IPS-18a (cell line): ENCODE data around the gene ACSF3.
A peak's percentile ranks its signal among the peaks of the same experiment; 100 is the strongest.
"Not testable (repeated sequence)": the region's sequence is repeated elsewhere in the genome, so short reads cannot be mapped to it uniquely, and the experiment has no call there.

ENCODE experiments used
- H3K27ac ChIP-seq: one replicate; pipeline ENCODE4 v1.5.1; 2013; ENCODE audit warnings: low read length
- H3K27me3 ChIP-seq: one replicate; pipeline ENCODE4 v1.6.1; 2013; ENCODE audit warnings: mild to moderate bottlenecking, low read length; ENCODE audit not compliant: control insufficient read depth, insufficient read depth
- H3K36me3 ChIP-seq: one replicate; pipeline ENCODE4 v1.6.1; 2013; ENCODE audit warnings: low read depth, low read length; ENCODE audit not compliant: control insufficient read depth
- H3K4me1 ChIP-seq: one replicate; pipeline ENCODE4 v1.6.1; 2013; ENCODE audit warnings: low read depth, low read length; ENCODE audit not compliant: control insufficient read depth
- H3K4me3 ChIP-seq: one replicate; pipeline ENCODE4 v1.5.1; 2013; ENCODE audit warnings: low read length
- H3K9ac ChIP-seq: one replicate; pipeline ENCODE4 v1.6.1; 2013; ENCODE audit warnings: mild to moderate bottlenecking, low read length, moderate library complexity
- H3K9me3 ChIP-seq: one replicate; pipeline ENCODE4 v1.6.1; 2013; ENCODE audit warnings: low read depth, low read length; ENCODE audit not compliant: control insufficient read depth

The ACSF3 gene

DNA sequence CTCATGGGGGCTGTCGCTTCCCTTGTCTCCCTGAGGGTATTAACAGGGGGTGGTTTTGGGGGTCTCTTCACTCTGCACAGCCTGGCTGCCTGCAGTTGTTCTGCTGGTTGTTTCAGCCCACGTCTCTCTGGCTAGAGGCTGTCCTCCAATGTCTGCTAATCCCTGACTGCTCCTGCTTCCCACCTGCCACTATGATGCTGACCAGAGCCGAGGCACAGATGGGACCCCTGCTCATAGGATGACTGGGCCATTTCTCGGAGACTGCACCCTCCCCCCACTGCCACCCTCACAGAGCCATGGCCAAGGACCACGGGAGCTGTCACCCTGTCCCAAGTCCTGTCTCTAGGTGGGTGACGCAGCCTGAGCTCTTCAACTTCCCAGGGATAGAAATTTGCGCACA is 1.6 kb upstream of the ACSF3 start:
- Histone ChIP-seq H3K27me3 (peaks cover 39% of the 10 kb centered on the region), H3K9ac (no peak overlapping the region), H3K36me3 (no peaks in the 10 kb centered on the region), H3K9me3 (no peaks in the 10 kb centered on the region), H3K4me3 (no peak overlapping the region), H3K27ac (no peak overlapping the region), H3K4me1 (peaks cover 10% of the 10 kb centered on the region)

GRCh38 chr16:89093252-89093601 is 425 bp upstream of the ACSF3 start:
- not testable (repeated sequence) for H3K9ac ChIP-seq, H3K27ac ChIP-seq, H3K9me3 ChIP-seq, H3K36me3 ChIP-seq
- Histone ChIP-seq H3K4me1 (peaks cover 10% of the 10 kb centered on the region), H3K27me3 (peaks cover 39% of the 10 kb centered on the region), H3K4me3 (peak overlapping the region; percentile 74)

DNA sequence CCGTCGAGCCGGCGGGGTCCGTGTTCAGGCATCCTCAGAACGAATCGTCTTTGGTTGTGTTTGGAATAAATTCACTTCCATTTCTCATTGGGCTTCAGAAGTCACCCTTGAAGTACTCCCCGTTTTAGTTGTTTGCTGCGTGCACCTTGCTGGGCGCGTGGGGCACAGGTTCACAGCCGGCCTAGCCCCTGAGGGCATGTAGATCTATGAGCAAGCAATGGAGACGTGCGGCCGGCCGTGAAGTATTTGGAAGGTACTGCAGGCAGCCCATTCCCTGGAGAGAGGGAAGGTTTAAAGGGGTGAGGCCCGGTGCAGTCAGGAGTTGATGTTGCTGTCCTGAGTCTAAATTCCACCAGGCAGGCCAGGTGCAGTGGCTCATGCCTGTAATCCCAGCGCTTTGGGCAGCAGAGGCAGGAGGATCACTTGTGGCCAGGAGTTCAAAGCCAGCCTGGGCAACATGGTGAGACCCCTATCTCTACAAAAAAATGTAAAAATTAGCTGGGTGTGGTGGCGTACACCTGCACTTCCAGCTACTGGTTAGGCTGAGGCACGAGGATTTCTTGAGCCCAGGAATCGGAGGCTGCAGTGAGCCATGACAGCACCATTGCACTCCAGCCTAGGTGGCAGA is 714 bp downstream of the ACSF3 start:
- H3K27me3 ChIP-seq = peaks cover 33% of the 10 kb centered on the region
- H3K27ac ChIP-seq = no peak overlapping the region
- H3K4me3 ChIP-seq = peak overlapping the region; percentile 74
- no peaks in the 10 kb centered on the region for H3K9me3 ChIP-seq
- H3K4me1 ChIP-seq = peaks cover 10% of the 10 kb centered on the region
- H3K36me3 ChIP-seq = no peaks in the 10 kb centered on the region
- H3K9ac ChIP-seq = peak overlapping the region; percentile 57

- Histone ChIP-seq H3K9me3 (no peaks in the 10 kb centered on the region), H3K27ac (no peak overlapping the region), H3K4me1 (peaks cover 10% of the 10 kb centered on the region), H3K36me3 (no peaks in the 10 kb centered on the region), H3K4me3 (peak overlapping the region; percentile 74), H3K9ac (no peak overlapping the region), H3K27me3 (peaks cover 28% of the 10 kb centered on the region)
These were observed 1.2 kb downstream of the ACSF3 start for GRCh38 chr16:89094880-89095258.

DNA sequence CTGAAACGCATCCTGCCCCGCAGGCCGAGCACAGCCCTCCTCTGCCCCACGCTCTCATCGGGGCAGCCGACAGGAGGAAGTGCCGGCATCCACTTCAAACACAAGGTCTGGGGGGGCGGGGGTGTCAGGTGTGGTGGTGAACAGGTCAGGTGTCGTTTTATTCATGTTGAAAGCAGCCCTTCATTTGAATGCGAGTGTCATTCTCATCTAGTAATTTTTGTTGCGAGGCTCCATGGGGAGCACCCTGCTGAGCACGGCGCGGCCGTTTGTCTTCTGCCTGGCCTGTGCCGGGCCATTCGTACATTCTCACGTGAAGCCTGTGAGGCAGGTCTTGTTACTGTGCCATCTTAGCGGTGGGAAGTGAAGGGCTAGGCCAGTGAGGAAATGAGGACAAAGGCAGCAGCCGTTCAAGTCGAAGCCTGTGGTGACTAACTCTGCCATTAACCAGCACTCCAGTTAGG is 1.9 kb downstream of the ACSF3 start:
- Histone ChIP-seq H3K9ac (no peak overlapping the region), H3K27ac (no peak overlapping the region), H3K4me3 (peak overlapping the region; percentile 74)

GRCh38 chr16:89096042-89096717 is 2.5 kb downstream of the ACSF3 start:
- Histone ChIP-seq H3K4me3 (no peak overlapping the region), H3K9me3 (no peaks in the 10 kb centered on the region), H3K27ac (no peak overlapping the region), H3K9ac (no peak overlapping the region), H3K27me3 (peaks cover 26% of the 10 kb centered on the region), H3K36me3 (peaks cover 3% of the 10 kb centered on the region), H3K4me1 (peaks cover 10% of the 10 kb centered on the region)

More for the DNA sequence above, 1.9 kb downstream of the ACSF3 start:
- Histone ChIP-seq H3K9me3 (no peaks in the 10 kb centered on the region), H3K27me3 (peaks cover 26% of the 10 kb centered on the region), H3K4me1 (peaks cover 10% of the 10 kb centered on the region), H3K36me3 (no peaks in the 10 kb centered on the region)

GRCh38 chr16:89096768-89097391 is 3.2 kb downstream of the ACSF3 start:
- H3K4me1 ChIP-seq = peaks cover 10% of the 10 kb centered on the region
- H3K27ac ChIP-seq = no peak overlapping the region
- no peak overlapping the region for H3K9ac ChIP-seq

DNA sequence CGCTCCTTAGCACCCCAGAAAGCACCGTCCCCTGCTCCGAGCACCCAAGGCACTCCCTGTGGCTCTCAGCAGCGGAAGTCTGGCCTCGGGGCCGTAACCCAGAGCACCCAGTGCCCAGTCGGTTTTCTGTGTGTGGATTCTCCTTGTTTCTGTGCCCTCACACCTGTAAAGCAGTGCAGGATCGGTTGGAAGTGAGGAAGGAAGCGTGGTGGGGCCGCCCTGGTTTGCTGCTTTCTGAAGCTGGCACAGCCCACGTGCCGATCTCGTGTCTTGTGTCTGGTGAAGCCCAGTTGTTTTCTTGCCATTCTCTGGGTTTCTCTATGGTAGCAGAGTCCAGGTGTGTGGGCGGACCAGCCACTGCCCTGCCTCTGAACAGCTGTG is 3.7 kb downstream of the ACSF3 start:
- Histone ChIP-seq H3K9ac (no peak overlapping the region), H3K9me3 (no peaks in the 10 kb centered on the region), H3K4me3 (no peak overlapping the region), H3K36me3 (peaks cover 7% of the 10 kb centered on the region), H3K27ac (no peak overlapping the region), H3K4me1 (peaks cover 10% of the 10 kb centered on the region), H3K27me3 (peaks cover 18% of the 10 kb centered on the region)

More at GRCh38 chr16:89096768-89097391, 3.2 kb downstream of the ACSF3 start:
- Histone ChIP-seq H3K36me3 (peaks cover 4% of the 10 kb centered on the region), H3K27me3 (peaks cover 23% of the 10 kb centered on the region), H3K4me3 (no peak overlapping the region), H3K9me3 (no peaks in the 10 kb centered on the region)

DNA sequence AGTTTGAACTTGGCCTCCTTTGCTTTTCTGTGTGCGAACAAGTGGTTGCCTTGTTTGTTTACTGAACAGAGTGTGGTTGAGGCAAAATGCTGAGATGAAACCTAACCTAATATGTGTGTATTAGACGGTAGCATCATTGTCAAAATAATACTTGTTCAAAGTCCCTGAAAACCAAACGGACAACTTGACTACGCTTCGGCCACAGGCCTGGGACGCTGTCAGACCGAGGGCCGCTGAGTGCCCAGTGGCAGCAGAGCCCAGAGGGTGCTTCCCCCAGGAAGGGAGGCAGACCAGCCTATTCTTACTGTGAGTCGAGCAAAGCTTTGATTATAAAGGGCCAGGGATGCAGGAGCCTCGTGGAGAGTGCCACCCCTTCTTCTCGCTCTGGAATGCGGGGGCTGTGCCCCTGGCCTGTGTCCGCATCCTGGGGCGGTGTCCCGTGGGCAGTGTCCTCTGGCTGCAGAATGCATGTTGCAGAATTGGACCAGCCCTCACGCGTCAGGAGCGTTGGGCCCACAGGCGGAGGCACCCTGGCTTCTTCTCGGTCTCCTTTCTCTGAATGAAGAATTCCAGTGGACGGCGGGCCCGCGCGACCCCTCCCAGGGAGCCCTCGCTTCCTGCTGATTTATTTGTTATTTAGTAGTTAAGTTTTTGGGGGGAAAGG is 5.2 kb downstream of the ACSF3 start:
- Histone ChIP-seq H3K9me3 (no peaks in the 10 kb centered on the region), H3K9ac (no peak overlapping the region), H3K4me3 (no peak overlapping the region), H3K27ac (no peak overlapping the region), H3K4me1 (peaks cover 10% of the 10 kb centered on the region), H3K36me3 (peaks cover 19% of the 10 kb centered on the region), H3K27me3 (peaks cover 9% of the 10 kb centered on the region)

- H3K4me1 ChIP-seq = peaks cover 7% of the 10 kb centered on the region
- H3K9ac ChIP-seq = no peak overlapping the region
- peaks cover 19% of the 10 kb centered on the region for H3K36me3 ChIP-seq
- peaks cover under 1% of the 10 kb centered on the region for H3K27me3 ChIP-seq
- no peak overlapping the region for H3K27ac ChIP-seq
- no peak overlapping the region for H3K4me3 ChIP-seq
- H3K9me3 ChIP-seq = no peaks in the 10 kb centered on the region
These were observed 6.3 kb downstream of the ACSF3 start for GRCh38 chr16:89099905-89100304.

GRCh38 chr16:89100601-89101302 is 7.1 kb downstream of the ACSF3 start:
- peaks cover 19% of the 10 kb centered on the region for H3K36me3 ChIP-seq
- H3K9me3 ChIP-seq = no peaks in the 10 kb centered on the region
- no peak overlapping the region for H3K4me3 ChIP-seq
- H3K4me1 ChIP-seq = peaks cover 3% of the 10 kb centered on the region
- no peak overlapping the region for H3K9ac ChIP-seq
- no peaks in the 10 kb centered on the region for H3K27me3 ChIP-seq
- no peak overlapping the region for H3K27ac ChIP-seq
